Liver (tissue), 9 donors: ENCODE data around the gene TMEM244. TPM values are rescaled to one million over a fixed set of nuclear protein-coding genes. Genes with fewer than 3 reads are reported as not detected.

Experiments used
- DNase-seq: peaks from one replicate; pipeline ENCODE4 v3.0.0-alpha.2; 2017; ENCODE audit warnings: low spot score
- H3K27ac ChIP-seq, 2 donors: one replicate each; pipeline ENCODE4 v1.7.0; 2013; ENCODE audit warnings: inconsistent platforms in 2 of 2, low read length in 2 of 2, control low read depth in 1 of 2, low read depth in 1 of 2, mild to moderate bottlenecking in 1 of 2
- H3K27me3 ChIP-seq, 4 donors: one replicate each; pipeline versions ENCODE4 v1.6.1 to v1.7.0; 2013; ENCODE audit warnings: low read length in 3 of 4, inconsistent platforms in 1 of 4, mild to moderate bottlenecking in 1 of 4, moderate library complexity in 1 of 4; ENCODE audit not compliant: control insufficient read depth in 4 of 4, insufficient read depth in 4 of 4
- H3K36me3 ChIP-seq, 4 donors: one replicate each; pipeline versions ENCODE4 v1.6.1 to v1.7.0; 2013; ENCODE audit warnings: low read length in 3 of 4, mild to moderate bottlenecking in 3 of 4, low read depth in 1 of 4, moderate library complexity in 1 of 4; ENCODE audit not compliant: control insufficient read depth in 4 of 4, insufficient read depth in 3 of 4
- H3K4me1 ChIP-seq, 4 donors: one replicate each; pipeline versions ENCODE4 v1.6.1 to v1.7.0; 2013; ENCODE audit warnings: low read length in 3 of 4, mild to moderate bottlenecking in 3 of 4, moderate library complexity in 1 of 4; ENCODE audit not compliant: control insufficient read depth in 4 of 4, insufficient read depth in 4 of 4
- H3K4me3 ChIP-seq, 3 donors: one replicate each; pipeline versions ENCODE4 v1.6.1 to v1.7.0; 2013; ENCODE audit warnings: low read length in 3 of 3, control low read depth in 1 of 3, low read depth in 1 of 3, mild to moderate bottlenecking in 1 of 3
- H3K9ac ChIP-seq, 2 donors: one replicate each; pipeline ENCODE4 v1.7.0; 2013; ENCODE audit warnings: low read length in 2 of 2, mild to moderate bottlenecking in 2 of 2, moderate library complexity in 2 of 2, control low read depth in 1 of 2, low read depth in 1 of 2
- H3K9me3 ChIP-seq, 4 donors: one replicate each; pipeline versions ENCODE4 v1.6.1 to v1.7.0; 2013; ENCODE audit warnings: low read length in 3 of 4; ENCODE audit not compliant: control insufficient read depth in 4 of 4
- ATF3 ChIP-seq: IDR thresholded peaks from 2 replicates; pipeline ENCODE4 v1.6.1; 2016; ENCODE audit warnings: antibody characterized with exemption
- CTCF ChIP-seq: fragments of 150-350 bp; IDR thresholded peaks from 2 replicates; pipeline ENCODE4 v1.5.1; 2017; ENCODE audit warnings: improper control_type of control experiment, low read depth, low read length; ENCODE audit not compliant: missing input control
- EGR1 ChIP-seq, 2 donors: IDR thresholded peaks; 2 replicates each; pipeline ENCODE4 v1.6.1; 2016 to 2018; ENCODE audit warnings: antibody characterized with exemption in 2 of 2, low read depth in 2 of 2
- FOXA1 ChIP-seq: IDR thresholded peaks from 2 replicates; pipeline ENCODE4 v1.6.1; 2016; ENCODE audit warnings: antibody characterized with exemption
- FOXA2 ChIP-seq: IDR thresholded peaks from 2 replicates; pipeline ENCODE4 v1.6.1; 2016; ENCODE audit warnings: antibody characterized with exemption
- GABPA ChIP-seq, 2 donors: IDR thresholded peaks in 1 of 2; conservative IDR thresholded peaks in 1 of 2; 2 replicates each; pipeline ENCODE4 v1.6.1; 2016; ENCODE audit warnings: antibody characterized with exemption in 2 of 2, mild to moderate bottlenecking in 1 of 2, moderate library complexity in 1 of 2
- HNF4G ChIP-seq: IDR thresholded peaks from 2 replicates; pipeline ENCODE4 v1.6.1; 2016; ENCODE audit warnings: antibody characterized with exemption
- MAX ChIP-seq: IDR thresholded peaks from 2 replicates; pipeline ENCODE4 v1.6.1; 2016; ENCODE audit warnings: antibody characterized with exemption
- NR2F2 ChIP-seq: IDR thresholded peaks from 2 replicates; pipeline ENCODE4 v1.6.1; 2016; ENCODE audit warnings: antibody characterized with exemption
- RAD21 ChIP-seq, 2 donors: IDR thresholded peaks; 2 replicates each; pipeline ENCODE4 v1.6.1; 2016; ENCODE audit warnings: antibody characterized with exemption in 2 of 2, mild to moderate bottlenecking in 2 of 2
- REST ChIP-seq: IDR thresholded peaks from 2 replicates; pipeline ENCODE4 v1.6.1; 2016; ENCODE audit warnings: antibody characterized with exemption, mild to moderate bottlenecking
- RXRA ChIP-seq, 2 donors: IDR thresholded peaks; 2 replicates each; pipeline ENCODE4 v1.6.1; 2017 to 2018; ENCODE audit warnings: antibody characterized with exemption in 2 of 2, mild to moderate bottlenecking in 1 of 2
- TAF1 ChIP-seq: conservative IDR thresholded peaks from 2 replicates; pipeline ENCODE4 v1.6.1; 2016; ENCODE audit warnings: antibody characterized with exemption, mild to moderate bottlenecking
- YY1 ChIP-seq: IDR thresholded peaks from 2 replicates; pipeline ENCODE4 v1.6.1; 2016; ENCODE audit warnings: antibody characterized with exemption, mild to moderate bottlenecking
- whole genome bisulfite sequencing: extraction: QIAGEN DNeasy Blood & Tissue Kit; methylation state at CpG from one replicate; pipeline ENCODE4 v1.1.7; 2013; 5-methylcytosine and 5-hydroxymethylcytosine counted together
- polyA plus RNA-seq, 2 donors: library from polyadenylated mRNA; stranded (reverse) in 1 of 2; unstranded in 1 of 2; fragments of 200-250 nt in 1 of 2; fragments of >200 nt in 1 of 2; fragmentation: Nextera tagmentation in 1 of 2; extraction: Ambion mirVana in 1 of 2; gene quantifications; one replicate each; pipeline versions ENCODE4 v1.2.1 to v1.2.3, GENCODE V29; 2013 to 2015
- total RNA-seq, 2 donors: library from RNA; depleted of rRNA; stranded (reverse); fragments of >200 nt; gene quantifications; one replicate each; pipeline ENCODE4 v1.2.3, GENCODE V29; 2014
- donor health status: healthy.
- donor health status: healthy.
- donor health status: healthy.
- donor health status: healthy.
- donor health status: healthy.

Gene TMEM244
- total and polyA plus RNA-seq, 4 donors, result not detected

GRCh38 chr6:129857838-129858237 lies 3.3 kb downstream of the TMEM244 start:
- no peaks in the 10 kb centered on the region for H3K4me1 ChIP-seq
- H3K9ac ChIP-seq, result no peak overlapping the region
- TF ChIP-seq GABPA (IDR thresholded peaks at IDR 0.05 in 1 of 2, conservative IDR thresholded peaks at IDR 0.05 in 1 of 2), result no peak
- TF ChIP-seq RAD21 (IDR thresholded peaks at IDR 0.05), result no peak
- H3K27ac ChIP-seq, result no peak overlapping the region
- no peak overlapping the region for H3K4me3 ChIP-seq
- WGBS, result 77% methylated on average over 4 of the region's 4 CpGs
- H3K36me3 ChIP-seq, result no peaks in the 10 kb centered on the region
- no peaks in the 10 kb centered on the region for H3K27me3 ChIP-seq
- no peak for DNase-seq
- H3K9me3 ChIP-seq, result peaks cover 0 to 1% (median 0%) of the 10 kb centered on the region in 4 donors

- H3K9ac ChIP-seq, result no peak overlapping the region
- H3K27me3 ChIP-seq, result no peaks in the 10 kb centered on the region
- H3K9me3 ChIP-seq, result peaks cover 0 to 1% (median 0%) of the 10 kb centered on the region in 4 donors
- no peaks in the 10 kb centered on the region for H3K36me3 ChIP-seq
- no peak for TF ChIP-seq EGR1 (IDR thresholded peaks at IDR 0.05; ENCODE audit: low read depth in 2 of 2)
- TF ChIP-seq YY1, result no peak
- TF ChIP-seq CTCF, result no peak
- TF ChIP-seq ATF3, result no peak
- TF ChIP-seq NR2F2, result no peak
- no peak for TF ChIP-seq REST
- no peak for TF ChIP-seq FOXA2
- TF ChIP-seq HNF4G, result no peak
- TF ChIP-seq RXRA (IDR thresholded peaks at IDR 0.05), result no peak
- no peak for TF ChIP-seq MAX
- no peak for TF ChIP-seq GABPA (IDR thresholded peaks at IDR 0.05 in 1 of 2, conservative IDR thresholded peaks at IDR 0.05 in 1 of 2)
- TF ChIP-seq FOXA1, result no peak
- no peak for TF ChIP-seq TAF1
- TF ChIP-seq RAD21 (IDR thresholded peaks at IDR 0.05), result no peak
- H3K4me1 ChIP-seq, result no peaks in the 10 kb centered on the region
- 76% methylated on average over 3 of the region's 3 CpGs for WGBS
- no peak for DNase-seq
- H3K4me3 ChIP-seq, result no peak overlapping the region
- H3K27ac ChIP-seq, result no peak overlapping the region
Observed at GRCh38 chr6:129853996-129854711, 7.0 kb downstream of the TMEM244 start.
